GM19455 (cell line): ENCODE measurements around the gene ANKRD36B.
"Not testable (repeated sequence)": the region's sequence is repeated elsewhere in the genome, so short reads cannot be mapped to it uniquely, and the experiment has no call there.

Source experiments
- ATAC-seq: cut with Tn5 transposase; IDR thresholded peaks from one replicate; pipeline ENCODE4 v1.9.1; 2021; ENCODE audit not compliant: unreplicated experiment

Gene ANKRD36B

GRCh38 chr2:97550498-97550897 is 39.2 kb downstream of the ANKRD36B start:
- not testable (repeated sequence) for ATAC-seq

GRCh38 chr2:97549058-97549457 is 40.6 kb downstream of the ANKRD36B start:
- ATAC-seq = not testable (repeated sequence)

- ATAC-seq = not testable (repeated sequence)
Measured at GRCh38 chr2:97548536-97548935, 41.1 kb downstream of the ANKRD36B start.

GRCh38 chr2:97546711-97547110 is 43.0 kb downstream of the ANKRD36B start:
- no peak for ATAC-seq

- ATAC-seq = not testable (repeated sequence)
Measured at GRCh38 chr2:97544911-97545310, 44.8 kb downstream of the ANKRD36B start.

GRCh38 chr2:97525904-97526303 is 63.8 kb downstream of the ANKRD36B start:
- ATAC-seq = not testable (repeated sequence)

- ATAC-seq = not testable (repeated sequence)
Measured at GRCh38 chr2:97523816-97524215, 65.9 kb downstream of the ANKRD36B start.

GRCh38 chr2:97522916-97523555 is 66.6 kb downstream of the ANKRD36B start:
- ATAC-seq = not testable (repeated sequence)

GRCh38 chr2:97495651-97496050 is 94.0 kb downstream of the ANKRD36B start:
- ATAC-seq = not testable (repeated sequence)

- not testable (repeated sequence) for ATAC-seq
Measured at GRCh38 chr2:97490141-97490540, 99.5 kb downstream of the ANKRD36B start.
